Mesenchymal stem cell (in vitro differentiated cells and primary cell): ENCODE results near the gene FUOM. TPM values are rescaled to one million over a fixed set of nuclear protein-coding genes. Genes with fewer than 3 reads are reported as not detected.
A peak's percentile ranks its signal among the peaks of the same experiment; 100 is the strongest.

Experiments used
- DNase-seq: peaks from one replicate; pipeline ENCODE4 v3.0.0-alpha.2; 2013
- H2AFZ ChIP-seq: one replicate; pipeline ENCODE4 v1.6.1; 2013; ENCODE audit warnings: low read depth, mild to moderate bottlenecking, control low read depth, inconsistent platforms, low read length, moderate library complexity
- H2AK5ac ChIP-seq: 2 replicates; pipeline ENCODE4 v1.6.1; 2013; ENCODE audit warnings: low read length, moderate library complexity, mild to moderate bottlenecking, inconsistent platforms; ENCODE audit not compliant: severe bottlenecking
- H2BK120ac ChIP-seq: one replicate; pipeline ENCODE4 v1.6.1; 2013; ENCODE audit warnings: low read depth, mild to moderate bottlenecking, inconsistent platforms, low read length, moderate library complexity
- H2BK12ac ChIP-seq, 2 experiments: one replicate each; pipeline ENCODE4 v1.6.1; 2013; ENCODE audit warnings: inconsistent platforms in 2 of 2, low read length in 2 of 2, mild to moderate bottlenecking in 2 of 2, moderate library complexity in 2 of 2, control low read depth in 1 of 2
- H2BK15ac ChIP-seq: one replicate; pipeline ENCODE4 v1.6.1; 2013; ENCODE audit warnings: mild to moderate bottlenecking, low read depth, inconsistent platforms; ENCODE audit not compliant: poor library complexity, severe bottlenecking
- H2BK5ac ChIP-seq: 2 replicates; pipeline ENCODE4 v1.6.1; 2013; ENCODE audit warnings: low read depth, mild to moderate bottlenecking, low read length, control low read depth, inconsistent platforms; ENCODE audit not compliant: poor library complexity, severe bottlenecking
- H3K14ac ChIP-seq, 2 experiments: one replicate each; pipeline ENCODE4 v1.6.1; 2013; ENCODE audit warnings: inconsistent platforms in 2 of 2, low read length in 2 of 2, control low read depth in 1 of 2, mild to moderate bottlenecking in 1 of 2, moderate library complexity in 1 of 2
- H3K18ac ChIP-seq, 2 experiments: one replicate each; pipeline ENCODE4 v1.6.1; 2013; ENCODE audit warnings: inconsistent platforms in 2 of 2, low read length in 2 of 2, control low read depth in 1 of 2, low read depth in 1 of 2, mild to moderate bottlenecking in 1 of 2
- H3K23ac ChIP-seq, 2 experiments: one replicate each; pipeline ENCODE4 v1.6.1; 2013; ENCODE audit warnings: inconsistent platforms in 2 of 2, low read length in 2 of 2, mild to moderate bottlenecking in 2 of 2, moderate library complexity in 2 of 2, control low read depth in 1 of 2
- H3K27ac ChIP-seq: 2 replicates; pipeline ENCODE4 v1.5.1; 2013; ENCODE audit warnings: mild to moderate bottlenecking, moderate library complexity, low read length, control low read depth, inconsistent platforms; ENCODE audit not compliant: poor library complexity, severe bottlenecking
- H3K27me3 ChIP-seq, 2 experiments: 2 replicates each; pipeline versions ENCODE4 v1.6.1 to v1.7.0; 2013; ENCODE audit warnings: low read length in 2 of 2, mild to moderate bottlenecking in 2 of 2, moderate library complexity in 2 of 2, control low read depth in 1 of 2, inconsistent platforms in 1 of 2; ENCODE audit not compliant: control insufficient read depth in 1 of 2, insufficient read depth in 1 of 2
- H3K36me3 ChIP-seq, 2 experiments: 2 replicates each; pipeline versions ENCODE4 v1.6.1 to v1.7.0; 2013; ENCODE audit warnings: low read length in 2 of 2, control low read depth in 1 of 2, inconsistent platforms in 1 of 2, low read depth in 1 of 2, mild to moderate bottlenecking in 1 of 2; ENCODE audit not compliant: insufficient read depth in 2 of 2, control insufficient read depth in 1 of 2
- H3K4ac ChIP-seq, 2 experiments: one replicate each; pipeline ENCODE4 v1.6.1; 2013; ENCODE audit warnings: inconsistent platforms in 2 of 2, low read length in 2 of 2, mild to moderate bottlenecking in 2 of 2, moderate library complexity in 2 of 2, control low read depth in 1 of 2, low read depth in 1 of 2
- H3K4me1 ChIP-seq: 2 replicates; pipeline ENCODE4 v1.6.1; 2013; ENCODE audit warnings: low read depth, low read length, control low read depth; ENCODE audit not compliant: control insufficient read depth, insufficient read depth
- H3K4me2 ChIP-seq: 2 replicates; pipeline ENCODE4 v1.6.1; 2013; ENCODE audit warnings: low read length, mild to moderate bottlenecking, inconsistent platforms; ENCODE audit not compliant: poor library complexity, severe bottlenecking
- H3K4me3 ChIP-seq, 2 experiments: 2 replicates each; pipeline versions ENCODE4 v1.5.1 to v1.7.0; 2013; ENCODE audit warnings: low read length in 2 of 2, mild to moderate bottlenecking in 2 of 2, control low read depth in 1 of 2, low read depth in 1 of 2; ENCODE audit not compliant: insufficient read depth in 1 of 2
- H3K79me1 ChIP-seq: replicated peaks from 2 replicates; pipeline ENCODE4 v1.6.1; 2013; ENCODE audit warnings: mild to moderate bottlenecking, control low read depth, low read length, inconsistent platforms; ENCODE audit not compliant: poor library complexity, severe bottlenecking
- H3K9ac ChIP-seq: 2 replicates; pipeline ENCODE4 v1.7.0; 2013; ENCODE audit warnings: mild to moderate bottlenecking, low read length, moderate library complexity
- H3K9me3 ChIP-seq: 2 replicates; pipeline ENCODE4 v1.7.0; 2013; ENCODE audit warnings: mild to moderate bottlenecking, low read length; ENCODE audit not compliant: control insufficient read depth
- H4K8ac ChIP-seq: one replicate; pipeline ENCODE4 v1.6.1; 2013; ENCODE audit warnings: inconsistent platforms, mild to moderate bottlenecking, low read length, moderate library complexity
- H4K91ac ChIP-seq: one replicate; pipeline ENCODE4 v1.6.1; 2013; ENCODE audit warnings: mild to moderate bottlenecking, low read length, inconsistent platforms
- WGBS: methylation state at CpG from one replicate; pipeline ENCODE4 v1.1.7; 2013; ENCODE audit warnings: mixed read lengths; 5-methylcytosine and 5-hydroxymethylcytosine counted together
- polyA plus RNA-seq, 2 experiments: library from polyadenylated mRNA; stranded (reverse); fragments of 200-250 nt; gene quantifications; one replicate each; pipeline ENCODE4 v1.2.3, GENCODE V29; 2013

Gene FUOM, protein sequence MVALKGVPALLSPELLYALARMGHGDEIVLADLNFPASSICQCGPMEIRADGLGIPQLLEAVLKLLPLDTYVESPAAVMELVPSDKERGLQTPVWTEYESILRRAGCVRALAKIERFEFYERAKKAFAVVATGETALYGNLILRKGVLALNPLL
- 38.2 TPM for polyA plus RNA-seq (2013, experiment 1 of 2)
- 37.0 TPM for polyA plus RNA-seq (2013, experiment 2 of 2)

DNA sequence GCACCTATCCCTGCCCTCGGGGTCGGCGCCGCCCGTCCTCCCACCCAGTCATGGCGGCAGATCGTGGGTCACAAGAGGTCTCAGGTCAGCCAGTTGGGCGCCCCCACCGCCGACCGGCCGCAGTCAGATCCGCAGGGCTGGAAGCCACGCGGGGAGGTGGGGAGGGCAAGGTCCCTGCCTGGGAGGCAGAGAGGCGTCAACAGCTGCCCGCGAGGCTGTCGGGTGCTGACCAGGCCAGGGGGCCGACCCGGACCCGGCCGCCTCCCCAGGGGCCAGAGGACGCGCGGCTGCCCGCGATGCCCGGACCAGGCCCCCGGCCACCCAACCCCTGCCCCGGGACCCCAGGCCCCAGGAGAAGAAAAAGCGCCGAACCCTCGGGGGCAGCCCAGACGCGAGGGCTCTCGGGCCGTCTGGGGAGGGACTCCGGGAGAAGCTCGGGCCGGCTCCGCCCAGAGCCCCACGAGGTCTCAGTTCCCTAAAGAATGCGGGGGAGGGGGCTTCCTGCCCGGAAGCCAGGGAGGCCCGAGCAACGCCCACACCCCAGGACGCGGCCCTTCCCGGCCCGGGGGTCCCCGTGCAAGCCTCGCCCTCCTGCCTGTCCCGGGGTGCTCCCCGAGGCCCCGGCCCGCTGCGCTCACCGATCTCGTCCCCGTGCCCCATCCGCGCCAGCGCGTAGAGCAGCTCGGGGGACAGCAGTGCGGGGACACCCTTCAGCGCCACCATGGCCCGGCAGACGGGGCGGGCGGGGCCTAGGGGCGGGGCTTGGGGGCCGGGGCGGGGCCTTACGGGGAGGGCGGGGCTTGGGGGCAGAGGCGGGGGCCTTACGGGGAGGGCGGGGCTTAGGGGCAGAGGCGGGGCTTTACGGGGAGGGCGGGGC, at the start of gene FUOM:
Gene FUOM, minus strand, starts transcription at position 735 of the 877 bp plus-strand sequence. Its CDS starts 12 bp downstream, at position 723.
- H2BK5ac ChIP-seq, result no peak within 1 kb of the TSS
- H2AFZ ChIP-seq, result peak within 1 kb of the TSS; percentile 62
- H3K4ac ChIP-seq, result peak within 1 kb of the TSS; percentile 63 to 91
- H2BK12ac ChIP-seq, result no peak within 1 kb of the TSS
- peak within 1 kb of the TSS; percentile 76 for H2BK120ac ChIP-seq
- no peaks in the 10 kb centered on the region for H3K9me3 ChIP-seq
- H3K18ac ChIP-seq, result peak within 1 kb of the TSS; percentile 82 to 95
- peaks cover 11 to 38% of the 10 kb centered on the region in 2 experiments for H3K36me3 ChIP-seq
- H3K9ac ChIP-seq, result peak within 1 kb of the TSS; percentile 22
- peak within 1 kb of the TSS in 1 of 2 experiments; percentile 92 for H3K23ac ChIP-seq
- WGBS, result 2% methylated on average over 45 of the region's 83 CpGs
- H3K14ac ChIP-seq, result peak within 1 kb of the TSS in 1 of 2 experiments; percentile 96
- no peak within 1 kb of the TSS for H3K27ac ChIP-seq
- H2AK5ac ChIP-seq, result no peak within 1 kb of the TSS
- H3K4me3 ChIP-seq, result peak within 1 kb of the TSS; percentile 68
- peaks cover 0 to 14% of the 10 kb centered on the region in 2 experiments for H3K27me3 ChIP-seq
- H3K79me1 ChIP-seq, result peaks cover 16% of the 10 kb centered on the region
- H3K4me2 ChIP-seq, result peak within 1 kb of the TSS; percentile 91
- peaks cover 21% of the 10 kb centered on the region for H3K4me1 ChIP-seq
- peak; percentile 72 for DNase-seq
- H4K91ac ChIP-seq, result peak within 1 kb of the TSS; percentile 59
- H4K8ac ChIP-seq, result peak within 1 kb of the TSS; percentile 91
- H2BK15ac ChIP-seq, result peak within 1 kb of the TSS; percentile 31

DNA sequence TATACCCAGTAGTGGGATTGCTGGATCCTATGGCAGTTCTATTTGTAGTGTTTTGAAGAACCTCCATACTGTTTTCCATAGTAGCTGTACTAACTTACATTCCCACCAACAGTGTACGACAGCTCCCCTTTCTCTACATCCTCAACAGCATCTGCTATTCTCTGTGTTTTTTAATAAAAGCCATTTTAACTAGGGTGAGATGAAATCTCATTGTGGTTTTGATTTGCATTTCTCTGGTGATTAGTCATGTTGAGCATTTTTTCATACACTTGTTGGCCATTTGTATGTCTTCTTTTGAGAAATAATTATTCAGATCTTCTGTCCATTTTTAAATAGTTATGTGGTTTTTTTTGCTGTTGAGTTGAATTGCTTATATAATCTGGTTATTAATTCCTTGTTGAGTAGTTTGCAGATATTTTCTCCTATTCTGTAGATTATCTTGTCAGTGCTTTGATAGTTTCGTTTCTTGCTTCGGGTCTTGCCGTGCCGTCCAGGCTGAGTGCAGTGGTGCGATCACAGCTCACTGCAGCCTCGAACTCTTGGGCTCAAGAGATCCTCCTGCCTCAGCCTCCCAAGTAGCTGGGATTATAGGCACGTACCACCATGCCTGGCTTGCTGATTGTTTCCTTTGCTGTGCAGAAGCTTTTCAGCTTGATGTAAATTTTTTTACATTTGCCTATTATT, 48.2 kb upstream of the FUOM start:
- H3K27ac ChIP-seq, result peak overlapping the region; percentile 67
- peaks cover 36 to 85% of the 10 kb centered on the region in 2 experiments for H3K36me3 ChIP-seq
- H3K4me3 ChIP-seq, result no peak overlapping the region
- no peak overlapping the region for H3K4ac ChIP-seq
- no peak overlapping the region for H4K8ac ChIP-seq
- H3K14ac ChIP-seq, result no peak overlapping the region
- no peak overlapping the region for H2BK120ac ChIP-seq
- no peak overlapping the region for H2BK12ac ChIP-seq
- no peak overlapping the region for H4K91ac ChIP-seq
- H3K18ac ChIP-seq, result no peak overlapping the region
- peaks cover 10% of the 10 kb centered on the region for H3K4me1 ChIP-seq
- DNase-seq, result peak; percentile 16
- no peaks in the 10 kb centered on the region for H3K27me3 ChIP-seq
- H2AFZ ChIP-seq, result no peak overlapping the region
- H3K79me1 ChIP-seq, result peaks cover 28% of the 10 kb centered on the region
- no peak overlapping the region for H2BK15ac ChIP-seq
- no peak overlapping the region for H3K9ac ChIP-seq
- H2BK5ac ChIP-seq, result no peak overlapping the region
- H2AK5ac ChIP-seq, result no peak overlapping the region
- no peak overlapping the region for H3K4me2 ChIP-seq
- H3K23ac ChIP-seq, result no peak overlapping the region
- H3K9me3 ChIP-seq, result peaks cover 10% of the 10 kb centered on the region
- 97% methylated on average over 6 of the region's 8 CpGs for WGBS

DNA sequence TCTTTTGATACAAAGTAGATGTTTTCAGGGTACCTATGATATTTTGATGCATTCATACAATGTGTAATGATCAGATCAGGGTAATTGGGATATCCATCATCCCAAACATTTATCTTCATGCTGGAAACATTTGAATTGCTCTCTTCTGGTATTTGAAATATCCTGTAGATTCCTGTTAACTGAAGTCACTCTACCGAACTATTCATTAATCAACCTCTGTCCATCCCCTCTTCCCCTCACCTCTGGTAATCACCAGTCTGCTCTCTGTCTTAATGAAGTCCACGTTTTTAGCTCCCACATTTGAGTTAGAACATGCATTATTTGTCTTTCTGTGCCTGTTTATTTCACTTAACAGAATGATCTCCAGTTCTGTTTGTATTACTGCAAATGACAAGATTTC, 47.5 kb upstream of the FUOM start:
- H3K4me3 ChIP-seq, result no peak overlapping the region
- WGBS, result 13% methylated on average over 1 of the region's 2 CpGs

More for the DNA sequence above, 47.5 kb upstream of the FUOM start:
- DNase-seq, result no peak
- no peak overlapping the region for H3K9ac ChIP-seq
- no peak overlapping the region for H3K4me2 ChIP-seq
- peaks cover 30% of the 10 kb centered on the region for H3K79me1 ChIP-seq
- no peak overlapping the region for H2BK5ac ChIP-seq
- H3K18ac ChIP-seq, result no peak overlapping the region
- no peak overlapping the region for H4K91ac ChIP-seq
- no peak overlapping the region for H2BK120ac ChIP-seq
- H2AFZ ChIP-seq, result no peak overlapping the region
- H3K23ac ChIP-seq, result no peak overlapping the region
- no peaks in the 10 kb centered on the region for H3K27me3 ChIP-seq
- H3K4ac ChIP-seq, result no peak overlapping the region
- H3K27ac ChIP-seq, result peak overlapping the region; percentile 67
- H2AK5ac ChIP-seq, result no peak overlapping the region
- no peak overlapping the region for H4K8ac ChIP-seq
- H3K9me3 ChIP-seq, result peaks cover 3% of the 10 kb centered on the region
- peaks cover 38 to 85% of the 10 kb centered on the region in 2 experiments for H3K36me3 ChIP-seq
- no peak overlapping the region for H2BK15ac ChIP-seq
- H2BK12ac ChIP-seq, result no peak overlapping the region
- H3K4me1 ChIP-seq, result peaks cover 12% of the 10 kb centered on the region
- no peak overlapping the region for H3K14ac ChIP-seq
